ENCODE results near the gene FASTK.
"Not testable (repeated sequence)": the region's sequence is repeated elsewhere in the genome, so short reads cannot be mapped to it uniquely, and the experiment has no call there.

The FASTK gene

DNA sequence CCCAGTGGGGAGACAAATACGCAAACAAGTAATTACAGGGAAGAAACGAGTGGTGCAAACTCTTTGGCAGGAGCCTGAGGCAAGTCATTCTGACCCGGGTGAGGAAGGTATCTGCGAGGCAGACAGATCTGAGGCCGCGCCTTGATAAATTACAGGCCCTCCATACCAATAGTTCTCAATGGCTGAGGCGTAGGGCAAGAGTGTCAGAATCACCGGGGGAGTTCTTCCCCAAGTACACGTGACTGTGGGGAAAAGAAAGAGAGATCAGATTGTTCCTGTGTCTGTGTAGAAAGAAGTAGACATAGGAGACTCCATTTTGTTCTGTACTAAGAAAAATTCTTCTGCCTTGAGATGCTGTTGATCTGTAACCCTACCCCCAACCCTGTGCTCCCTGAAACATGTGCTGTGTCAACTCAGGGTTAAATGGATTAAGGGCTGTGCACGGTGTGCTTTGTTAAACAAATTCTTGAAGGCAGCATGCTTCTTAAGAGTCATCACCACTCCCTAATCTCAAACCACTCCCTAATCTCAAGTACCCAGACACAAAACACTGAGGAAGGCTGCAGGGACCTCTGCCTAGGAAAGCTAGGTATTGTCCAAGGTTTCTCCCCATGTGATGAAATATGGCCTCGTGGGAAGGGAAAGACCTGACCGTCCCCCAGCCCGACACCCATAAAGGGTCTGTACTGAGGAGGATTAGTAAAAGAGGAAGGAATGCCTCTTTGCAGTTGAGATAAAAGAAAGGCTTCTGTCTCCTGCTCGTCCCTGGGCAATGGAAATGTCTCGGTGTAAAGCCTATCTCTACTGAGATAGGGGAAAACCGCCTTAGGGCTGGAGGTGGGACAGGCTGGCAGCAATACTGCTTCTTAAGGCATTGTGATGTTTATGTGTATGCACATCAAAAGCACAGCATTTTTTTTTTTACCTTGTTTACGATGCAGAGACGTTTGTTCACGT, 53.6 kb downstream of the FASTK start:
- not testable (repeated sequence) for DNase-seq
